GM10266 (cell line): Measurements from ENCODE around the gene CEACAM19.
A peak's percentile ranks its signal among the peaks of the same experiment; 100 is the strongest.

Experiments
- DNase-seq: peaks from one replicate; pipeline ENCODE4 v3.0.0; 2012; ENCODE audit errors: extremely low spot score
- CTCF ChIP-seq: IDR thresholded peaks from 2 replicates; pipeline ENCODE4 v1.5.1; 2012; ENCODE audit warnings: mild to moderate bottlenecking, low read depth; ENCODE audit not compliant: control insufficient read depth, insufficient read depth; ENCODE audit errors: missing control alignments

CEACAM19 gene

GRCh38 chr19:44722131-44723121 lies 51.1 kb downstream of the CEACAM19 start:
- no peak for TF ChIP-seq CTCF
- DNase-seq, result peak; percentile 64

GRCh38 chr19:44723299-44723951 lies 52.1 kb downstream of the CEACAM19 start:
- TF ChIP-seq CTCF, result no peak
- no peak for DNase-seq

- DNase-seq, result peak; percentile 82
- TF ChIP-seq CTCF, result peak; percentile 93
Observed at GRCh38 chr19:44723952-44724319, 52.7 kb downstream of the CEACAM19 start.

- TF ChIP-seq CTCF, result no peak
- no peak for DNase-seq
Observed at GRCh38 chr19:44725251-44725650, 54.0 kb downstream of the CEACAM19 start.

DNA sequence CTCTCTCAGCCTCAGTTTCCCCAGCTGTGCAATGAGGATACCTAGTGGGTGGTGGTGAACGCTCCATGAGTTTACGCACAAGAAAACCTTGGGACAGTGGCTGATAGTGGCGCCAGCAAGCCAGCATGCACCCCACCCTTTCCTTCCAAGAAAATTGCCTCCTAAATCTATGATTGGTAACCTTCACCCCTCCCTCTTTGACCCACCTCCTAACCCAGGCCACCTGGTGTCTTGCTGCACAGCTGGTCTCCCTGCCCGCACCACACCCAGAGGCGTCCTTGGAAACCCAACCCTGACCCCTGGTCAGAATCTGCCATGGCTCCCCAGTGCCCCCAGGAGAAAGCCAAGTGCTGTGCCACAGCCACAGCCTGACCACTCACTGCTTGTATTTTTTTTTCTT lies 54.4 kb downstream of the CEACAM19 start:
- TF ChIP-seq CTCF, result no peak
- no peak for DNase-seq

DNA sequence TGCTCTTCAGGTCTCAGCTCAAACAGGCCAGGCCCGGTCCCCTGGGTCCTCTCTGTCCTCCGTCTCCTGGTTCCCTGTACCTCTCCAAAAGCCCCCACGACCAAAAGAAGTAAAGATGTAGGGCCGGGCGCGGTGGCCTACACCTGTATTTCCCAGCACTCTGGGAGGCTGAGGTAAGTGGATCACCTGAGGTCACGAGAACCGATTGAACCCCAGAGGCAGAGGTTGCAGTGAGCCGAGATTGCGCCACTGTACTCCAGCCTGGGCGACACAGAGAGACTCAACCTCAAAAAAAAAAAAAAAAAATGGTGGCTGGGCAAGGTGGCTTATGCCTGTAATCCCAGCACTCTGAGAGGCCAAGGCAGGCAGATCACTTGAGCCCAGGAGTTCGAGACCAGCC lies 55.2 kb downstream of the CEACAM19 start:
- TF ChIP-seq CTCF, result no peak
- DNase-seq, result no peak

DNA sequence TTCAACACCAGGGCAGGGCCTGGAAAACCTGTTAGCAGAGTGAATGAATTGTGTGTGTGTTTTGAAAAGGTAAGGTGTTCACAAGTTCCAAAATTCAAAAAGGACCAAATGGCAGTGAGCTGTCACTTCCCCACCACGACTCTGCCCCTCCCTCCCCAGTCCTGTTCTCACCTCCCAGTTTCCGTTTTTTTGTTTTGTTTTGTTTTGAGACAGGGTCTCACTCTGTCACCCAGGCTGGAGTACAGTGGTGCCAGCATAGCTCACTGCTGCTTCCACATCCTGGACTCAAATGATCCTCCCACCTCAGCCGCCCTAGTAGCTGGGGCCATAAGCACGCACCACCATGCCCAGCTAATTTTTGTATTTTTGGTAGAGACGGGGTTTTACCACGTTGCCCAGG lies 56.9 kb downstream of the CEACAM19 start:
- no peak for TF ChIP-seq CTCF
- DNase-seq, result no peak
